H1 (cell line): ENCODE measurements around the gene PDE5A. TPM values are rescaled to one million over a fixed set of nuclear protein-coding genes. Genes with fewer than 3 reads are reported as not detected.

Experiments
- CTCF ChIA-PET: fragments of 300-600 bp; sonication (Branson Sonifier 250); formaldehyde crosslinking; loops from one replicate; lab custom pipeline; 2021; ENCODE audit not compliant: partially characterized antibody; lab: Charles Lee
- POLR2A ChIA-PET: fragments of 300-600 bp; sonication (Branson Sonifier 250); formaldehyde crosslinking; loops from one replicate; lab custom pipeline; 2021; ENCODE audit warnings: inconsistent platforms; ENCODE audit not compliant: partially characterized antibody; lab: Charles Lee
- DNase-seq, 2 experiments: peaks; one replicate each; pipeline versions ENCODE4 v3.0.0 to v3.0.0-alpha.2; 2010 to 2022; ENCODE audit warnings: low spot score in 2 of 2, low read depth in 1 of 2, mixed read lengths in 1 of 2
- FAIRE-seq: peaks from 2 replicates; lab custom pipeline; 2011; peaks lifted over from hg19 to GRCh38; lab: Jason Lieb, UNC
- H2AFZ ChIP-seq: 2 replicates; pipeline ENCODE4 v1.8.1; 2012; ENCODE audit warnings: low read length, inconsistent platforms
- H2AK5ac ChIP-seq: 2 replicates; pipeline ENCODE4 v1.6.1; 2013; ENCODE audit warnings: low read depth, low read length
- H2BK120ac ChIP-seq: replicated peaks from 2 replicates; pipeline ENCODE3; 2013; ENCODE audit warnings: low read depth, low read length, inconsistent platforms
- H2BK12ac ChIP-seq: 2 replicates; pipeline ENCODE4 v1.6.1; 2013; ENCODE audit warnings: low read depth, low read length
- H2BK15ac ChIP-seq: 2 replicates; pipeline ENCODE4 v1.6.1; 2013; ENCODE audit warnings: low read length
- H2BK20ac ChIP-seq: 2 replicates; pipeline ENCODE4 v1.6.1; 2013; ENCODE audit warnings: low read length
- H2BK5ac ChIP-seq: 2 replicates; pipeline ENCODE4 v1.6.1; 2013; ENCODE audit warnings: low read depth, low read length
- H3K14ac ChIP-seq: 2 replicates; pipeline ENCODE4 v1.6.1; 2013; ENCODE audit warnings: inconsistent platforms; ENCODE audit not compliant: insufficient read length
- H3K18ac ChIP-seq: 2 replicates; pipeline ENCODE4 v1.6.1; 2013; ENCODE audit warnings: low read length; ENCODE audit errors: extremely low read depth
- H3K23ac ChIP-seq: 2 replicates; pipeline ENCODE4 v1.6.1; 2013; ENCODE audit warnings: inconsistent platforms; ENCODE audit not compliant: insufficient read length
- H3K23me2 ChIP-seq: 2 replicates; pipeline ENCODE4 v1.6.1; 2013; ENCODE audit warnings: low read depth, low read length
- H3K27ac ChIP-seq: 2 replicates; pipeline ENCODE4 v1.6.1; 2011; ENCODE audit warnings: low read depth, low read length, inconsistent platforms
- H3K27me3 ChIP-seq, 4 experiments: replicated peaks in 1 of 4; 1 replicate in 1 of 4; 2 replicates in 3 of 4; pipeline versions ENCODE4 v1.6.1 to v1.8.1; 2011 to 2013; ENCODE audit warnings: low read length in 3 of 4, mild to moderate bottlenecking in 3 of 4, inconsistent platforms in 2 of 4, mixed read lengths in 2 of 4, moderate library complexity in 1 of 4; ENCODE audit not compliant: control insufficient read depth in 3 of 4, insufficient read depth in 3 of 4; ENCODE audit errors: extremely low read depth in 1 of 4
- H3K36me3 ChIP-seq, 4 experiments: 2 replicates each; pipeline versions ENCODE4 v1.6.1 to v1.8.1; 2011 to 2013; ENCODE audit warnings: mild to moderate bottlenecking in 4 of 4, low read length in 3 of 4, moderate library complexity in 2 of 4, control low read depth in 1 of 4, inconsistent platforms in 1 of 4; ENCODE audit not compliant: insufficient read depth in 4 of 4, control insufficient read depth in 2 of 4
- H3K4ac ChIP-seq: replicated peaks from 2 replicates; pipeline ENCODE3; 2013; ENCODE audit warnings: low read length, low read depth, mixed read lengths, inconsistent platforms; ENCODE audit not compliant: insufficient read length
- H3K4me1 ChIP-seq, 4 experiments: replicated peaks in 1 of 4; 1 replicate in 1 of 4; 2 replicates in 3 of 4; pipeline versions ENCODE4 v1.6.1 to v1.8.1; 2011 to 2013; ENCODE audit warnings: low read length in 3 of 4, inconsistent platforms in 2 of 4, mixed read lengths in 1 of 4; ENCODE audit not compliant: insufficient read depth in 4 of 4, control insufficient read depth in 3 of 4
- H3K4me2 ChIP-seq, 2 experiments: 2 replicates each; pipeline versions ENCODE4 v1.6.1 to v1.8.1; 2011 to 2013; ENCODE audit warnings: low read depth in 2 of 2, low read length in 2 of 2, control low read depth in 1 of 2, inconsistent platforms in 1 of 2, mild to moderate bottlenecking in 1 of 2; ENCODE audit not compliant: insufficient read depth in 1 of 2
- H3K4me3 ChIP-seq, 4 experiments: fragments of 200-600, 300-600 bp in 1 of 4; sonication (generic), shearing (Covaris generic), sonication (Bioruptor Twin) in 1 of 4; 2 replicates each; pipeline versions ENCODE4 v1.5.1 to v1.8.1; 2011 to 2016; ENCODE audit warnings: low read length in 4 of 4, low read depth in 3 of 4, control low read depth in 2 of 4, inconsistent platforms in 2 of 4, mild to moderate bottlenecking in 2 of 4, mixed read lengths in 1 of 4, moderate library complexity in 1 of 4; ENCODE audit not compliant: insufficient read depth in 2 of 4; ENCODE audit errors: extremely low read depth in 1 of 4
- H3K56ac ChIP-seq: replicated peaks from 2 replicates; pipeline ENCODE3; 2013; ENCODE audit warnings: low read depth, mild to moderate bottlenecking, mixed read lengths, low read length, inconsistent platforms; ENCODE audit not compliant: insufficient read length
- H3K79me1 ChIP-seq: 2 replicates; pipeline ENCODE4 v1.6.1; 2013; ENCODE audit warnings: low read depth, low read length, control low read depth
- H3K79me2 ChIP-seq, 2 experiments: 2 replicates each; pipeline versions ENCODE4 v1.6.1 to v1.8.1; 2012 to 2013; ENCODE audit warnings: low read length in 2 of 2, mild to moderate bottlenecking in 2 of 2, inconsistent platforms in 1 of 2; ENCODE audit not compliant: insufficient read depth in 2 of 2, control insufficient read depth in 1 of 2
- H3K9ac ChIP-seq, 4 experiments: replicated peaks in 1 of 4; 1 replicate in 1 of 4; 2 replicates in 3 of 4; pipeline versions ENCODE4 v1.6.1 to v1.8.1; 2011 to 2013; ENCODE audit warnings: low read depth in 3 of 4, low read length in 3 of 4, control low read depth in 2 of 4, mild to moderate bottlenecking in 2 of 4, moderate library complexity in 2 of 4, inconsistent platforms in 1 of 4; ENCODE audit errors: extremely low read depth in 1 of 4
- H3K9me3 ChIP-seq, 2 experiments: 2 replicates each; pipeline versions ENCODE4 v1.6.1 to v1.8.1; 2012 to 2013; ENCODE audit warnings: mild to moderate bottlenecking in 2 of 2, moderate library complexity in 2 of 2, control low read depth in 1 of 2, inconsistent platforms in 1 of 2, low read depth in 1 of 2, low read length in 1 of 2, mixed read lengths in 1 of 2; ENCODE audit not compliant: insufficient read depth in 2 of 2
- H4K20me1 ChIP-seq, 2 experiments: replicated peaks in 1 of 2; 2 replicates each; pipeline versions ENCODE3 to v1.8.1; 2011 to 2013; ENCODE audit warnings: inconsistent platforms in 2 of 2, low read length in 2 of 2, mild to moderate bottlenecking in 1 of 2; ENCODE audit not compliant: insufficient read depth in 2 of 2, control insufficient read depth in 1 of 2
- H4K5ac ChIP-seq: 2 replicates; pipeline ENCODE4 v1.6.1; 2013; ENCODE audit warnings: low read length, low read depth, mixed read lengths, inconsistent platforms; ENCODE audit not compliant: insufficient read length
- H4K8ac ChIP-seq: 2 replicates; pipeline ENCODE4 v1.8.0; 2013; ENCODE audit warnings: mild to moderate bottlenecking, moderate library complexity, low read length, inconsistent platforms; ENCODE audit not compliant: insufficient read depth; ENCODE audit errors: extremely low read depth
- H4K91ac ChIP-seq: replicated peaks from 2 replicates; pipeline ENCODE3; 2013; ENCODE audit warnings: low read length, mixed read lengths, inconsistent platforms; ENCODE audit not compliant: insufficient read length
- CEBPB ChIP-seq: IDR thresholded peaks from 2 replicates; pipeline ENCODE4 v1.6.1; 2012; ENCODE audit warnings: low read depth, low read length
- CTCF ChIP-seq, 3 experiments: IDR thresholded peaks; 1 replicate in 2 of 3; 2 replicates in 1 of 3; pipeline versions ENCODE4 v1.5.1 to v1.6.1; 2011; ENCODE audit warnings: low read length in 3 of 3, mild to moderate bottlenecking in 3 of 3, inconsistent platforms in 2 of 3, low read depth in 1 of 3, moderate library complexity in 1 of 3; ENCODE audit not compliant: insufficient read depth in 1 of 3; ENCODE audit errors: control extremely low read depth in 1 of 3
- NANOG ChIP-seq: IDR thresholded peaks from 2 replicates; pipeline ENCODE4 v1.6.1; 2011; ENCODE audit warnings: low read length, low read depth, mild to moderate bottlenecking, inconsistent platforms; ENCODE audit not compliant: insufficient read depth, poor library complexity, severe bottlenecking
- PHF8 ChIP-seq: fragments of 200-600 bp; sonication (generic); conservative IDR thresholded peaks from 2 replicates; pipeline ENCODE4 v1.7.1; 2012; ENCODE audit warnings: low read depth, mild to moderate bottlenecking, inconsistent platforms, low read length, moderate library complexity
- RBBP5 ChIP-seq: IDR thresholded peaks from 2 replicates; pipeline ENCODE4 v1.7.1; 2012; ENCODE audit warnings: low read depth, mild to moderate bottlenecking, inconsistent platforms, low read length, moderate library complexity, borderline replicate concordance
- RNF2 ChIP-seq: fragments of 200-900, 300-1000 bp; sonication (generic); IDR thresholded peaks from 2 replicates; pipeline ENCODE4 v1.7.1; 2016; ENCODE audit warnings: borderline replicate concordance, low read depth, mild to moderate bottlenecking, antibody characterized with exemption, low read length; ENCODE audit not compliant: poor library complexity, severe bottlenecking; ENCODE audit errors: missing control alignments
- SIN3A ChIP-seq, 2 experiments: IDR thresholded peaks in 1 of 2; conservative IDR thresholded peaks in 1 of 2; 2 replicates each; pipeline ENCODE4 v1.6.1; 2011 to 2012; ENCODE audit warnings: low read length in 2 of 2, improper control_type of control experiment in 1 of 2, low read depth in 1 of 2, mild to moderate bottlenecking in 1 of 2
- SIRT6 ChIP-seq: IDR thresholded peaks from one replicate; pipeline ENCODE4 v1.7.1; 2012; ENCODE audit warnings: low read length, inconsistent platforms
- SP1 ChIP-seq: IDR thresholded peaks from 2 replicates; pipeline ENCODE4 v1.6.1; 2011; ENCODE audit warnings: low read depth, low read length
- TAF1 ChIP-seq: IDR thresholded peaks from 2 replicates; pipeline ENCODE4 v1.6.1; 2011; ENCODE audit warnings: mild to moderate bottlenecking, low read depth, low read length
- TBP ChIP-seq: IDR thresholded peaks from 2 replicates; pipeline ENCODE4 v1.6.1; 2011; ENCODE audit warnings: low read depth, low read length, improper control_type of control experiment
- WGBS, 2 experiments: shearing (Covaris generic) in 1 of 2; methylation state at CpG; one replicate each; pipeline versions ENCODE4 v1.1.6 to v1.1.7; 2013 to 2015; ENCODE audit warnings: low lambda C conversion rate in 2 of 2, mixed read lengths in 2 of 2, inconsistent platforms in 1 of 2, low coverage in 1 of 2, missing lambda C conversion rate in 1 of 2; ENCODE audit not compliant: insufficient replicate concordance in 2 of 2, insufficient coverage in 1 of 2, insufficient read length in 1 of 2; ENCODE audit errors: extremely low coverage in 1 of 2, missing lambda C conversion rate in 1 of 2; 5-methylcytosine and 5-hydroxymethylcytosine counted together
- polyA plus RNA-seq, 7 experiments: library from polyadenylated mRNA; depleted of rRNA in 3 of 7; stranded (reverse) in 5 of 7; unstranded in 2 of 7; fragments of >200 nt in 5 of 7; fragments of 200-250 nt in 2 of 7; gene quantifications; 1 replicate in 5 of 7; 2 replicates in 1 of 7; 4 replicates in 1 of 7; pipeline versions ENCODE4 v1.2.1 to v1.2.3, GENCODE V29; 2011 to 2013; ENCODE audit warnings: missing spikeins in 2 of 7, mixed read lengths in 2 of 7
- total RNA-seq: library from RNA; stranded (reverse); fragmentation: NEBNext Ultra II Directional; extraction: Animal tissue kit (Norgen Biotek cat#: 25700); gene quantifications from 2 replicates; pipeline ENCODE4 v1.2.1, GENCODE V29; 2021

Gene PDE5A
- total and polyA plus RNA-seq, 2 of the 8 experiments (the other 6 are each of a cell fraction or from before 2014, with no cell fraction given): 5.6 to 32.4 TPM

DNA sequence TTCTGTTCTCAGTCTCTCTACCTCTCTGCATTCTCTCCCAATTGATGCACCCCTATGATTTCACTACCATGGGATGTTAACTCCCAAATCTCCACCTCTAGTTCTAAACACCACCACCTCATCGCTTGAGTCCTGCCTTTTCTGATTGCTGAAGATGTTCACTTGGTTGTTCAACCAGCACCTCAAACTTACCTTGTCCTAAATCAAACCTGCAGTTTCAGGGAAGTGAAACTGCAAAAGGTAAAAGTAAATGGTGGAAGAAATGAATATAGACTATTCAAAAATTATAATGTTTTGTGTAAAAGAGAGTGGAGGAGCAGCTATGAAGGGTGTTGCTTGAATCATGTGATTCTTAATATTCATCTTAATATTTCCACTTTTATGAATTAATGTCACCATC lies 91.0 kb downstream of the PDE5A start:
- WGBS, 2 experiments: 92% methylated on average over 1 of the region's 1 CpG; no CpG with 5 or more reads in 1 of the 2 experiments
- no peak overlapping the region for H3K18ac ChIP-seq
- H3K27me3 ChIP-seq: no peaks in the 10 kb centered on the region
- no peak overlapping the region for H3K14ac ChIP-seq
- no peak overlapping the region for H3K56ac ChIP-seq
- ChIA-PET POLR2A (no interaction called here), CTCF (interaction anchor here (1.5 to 2.0 kb wide), 2 partner anchors 9 to 90 kb away, joined by 3 to 4 read pairs; no protein-coding TSS in a partner anchor)
- H2BK15ac ChIP-seq: no peak overlapping the region
- no peaks in the 10 kb centered on the region; a peak in 1 of 7 replicates for H3K4me1 ChIP-seq
- no peak overlapping the region for H3K9ac ChIP-seq
- peaks cover 16 to 19% of the 10 kb centered on the region in 2 experiments for H3K9me3 ChIP-seq
- H2BK5ac ChIP-seq: no peak overlapping the region
- H3K36me3 ChIP-seq: peaks cover 0 to 34% (median 18%) of the 10 kb centered on the region in 4 experiments; a peak in 7 of 8 replicates
- FAIRE-seq (no peak), DNase-seq (no peak)
- H2AK5ac ChIP-seq: no peak overlapping the region
- no peak overlapping the region for H2BK120ac ChIP-seq
- no peak overlapping the region for H3K4ac ChIP-seq
- H3K4me2 ChIP-seq: no peak overlapping the region
- H3K79me2 ChIP-seq: no peaks in the 10 kb centered on the region
- H3K79me1 ChIP-seq: no peaks in the 10 kb centered on the region; the same call in 1 of the 2 replicates
- H3K27ac ChIP-seq: no peak overlapping the region
- no peak overlapping the region for H4K5ac ChIP-seq
- H3K4me3 ChIP-seq: no peak overlapping the region
- no peaks in the 10 kb centered on the region for H3K23me2 ChIP-seq
- H2BK12ac ChIP-seq: no peak overlapping the region
- H3K23ac ChIP-seq: no peak overlapping the region
- no peak overlapping the region for H4K8ac ChIP-seq
- H4K91ac ChIP-seq: no peak overlapping the region
- H2AFZ ChIP-seq: no peak overlapping the region
- H2BK20ac ChIP-seq: no peak overlapping the region
- H4K20me1 ChIP-seq: no peaks in the 10 kb centered on the region
- TF ChIP-seq CEBPB (no peak), RBBP5 (no peak), RNF2 (no peak), SIN3A (conservative IDR thresholded peaks at IDR 0.05 in 1 of 2, IDR thresholded peaks at IDR 0.05 in 1 of 2; ENCODE audit: low read depth in 1 of 2, low read length in 2 of 2) (no peak), TBP (no peak), TAF1 (no peak), SP1 (no peak), SIRT6 (no peak), CTCF (IDR thresholded peaks at IDR 0.05; ENCODE audit: control extremely low read depth in 1 of 3, insufficient read depth in 1 of 3, low read depth in 1 of 3, low read length in 3 of 3) (no peak), PHF8 (no peak), NANOG (no peak)
